ENCODE data around the gene REP15. TPM values are rescaled to one million over a fixed set of nuclear protein-coding genes. Genes with fewer than 3 reads are reported as not detected.
"Not testable (repeated sequence)": the region's sequence is repeated elsewhere in the genome, so short reads cannot be mapped to it uniquely, and the experiment has no call there.

The REP15 gene
- 8.2 TPM for total RNA-seq
- long read RNA-seq, result 0 reads

- no peak for ATAC-seq
- DNase-seq (ENCODE audit: missing footprints), result no peak
- intact Hi-C loops (cut with DNase I), result no loop called here
Measured at GRCh38 chr12:27696293-27696652, at the start of gene REP15. Gene REP15 (plus strand): TSS chr12:27696447. CDS start chr12:27696563, 116 bp downstream.

- ATAC-seq (no peak), DNase-seq (ENCODE audit: missing footprints) (no peak)
- intact Hi-C loops (cut with DNase I), result loop anchor here (2.0 kb wide), 1 partner anchor 225 kb away; no protein-coding TSS in a partner anchor
Measured at GRCh38 chr12:27650011-27650410, 46.2 kb upstream of the REP15 start.

- DNase-seq (ENCODE audit: missing footprints) (no peak), ATAC-seq (no peak)
- intact Hi-C loops (cut with DNase I), result loop anchor here (2.0 kb wide), 1 partner anchor 226 kb away; no protein-coding TSS in a partner anchor
Measured at GRCh38 chr12:27651201-27651600, 45.0 kb upstream of the REP15 start.

GRCh38 chr12:27652174-27652763, 44.0 kb upstream of the REP15 start:
- DNase-seq (ENCODE audit: missing footprints) (no peak), ATAC-seq (peak; percentile 80)
- intact Hi-C loops (cut with DNase I), result loop anchor here (2.0 kb wide), 2 partner anchors 127 to 321 kb away; partner anchors contain the start of gene PPFIBP1

GRCh38 chr12:27653661-27654060, 42.6 kb upstream of the REP15 start:
- DNase-seq (ENCODE audit: missing footprints) (no peak), ATAC-seq (no peak)
- intact Hi-C loops (cut with DNase I), result loop anchor here (2.0 kb wide), 2 partner anchors 129 to 323 kb away; partner anchors contain the start of gene PPFIBP1

GRCh38 chr12:27655476-27655875, 40.8 kb upstream of the REP15 start:
- ATAC-seq; DNase-seq (ENCODE audit: missing footprints); intact Hi-C loops (cut with DNase I): not testable (repeated sequence)

GRCh38 chr12:27657296-27657695, 39.0 kb upstream of the REP15 start:
- DNase-seq (ENCODE audit: missing footprints) (no peak), ATAC-seq (no peak)
- intact Hi-C loops (cut with DNase I), result no loop called here

GRCh38 chr12:27665704-27666103, 30.5 kb upstream of the REP15 start:
- DNase-seq (ENCODE audit: missing footprints) (no peak), ATAC-seq (no peak)
- intact Hi-C loops (cut with DNase I), result no loop called here

GRCh38 chr12:27666510-27666909, 29.7 kb upstream of the REP15 start:
- intact Hi-C loops (cut with DNase I), result no loop called here
- DNase-seq (ENCODE audit: missing footprints), result no peak
- no peak for ATAC-seq

GRCh38 chr12:27667540-27667939, 28.7 kb upstream of the REP15 start:
- ATAC-seq (peak; percentile 44), DNase-seq (ENCODE audit: missing footprints) (no peak)
- intact Hi-C loops (cut with DNase I), result no loop called here

GRCh38 chr12:27672051-27672450, 24.2 kb upstream of the REP15 start:
- ATAC-seq (no peak), DNase-seq (ENCODE audit: missing footprints) (no peak)
- intact Hi-C loops (cut with DNase I), result no loop called here

- intact Hi-C loops (cut with DNase I), result no loop called here
Measured at GRCh38 chr12:27672643-27673042, 23.6 kb upstream of the REP15 start.

GRCh38 chr12:27673101-27673718, 23.0 kb upstream of the REP15 start:
- ATAC-seq, result peak; percentile 70
- intact Hi-C loops (cut with DNase I), result no loop called here
- no peak for DNase-seq (ENCODE audit: missing footprints)

More at GRCh38 chr12:27672643-27673042, 23.6 kb upstream of the REP15 start:
- DNase-seq (ENCODE audit: missing footprints) (no peak), ATAC-seq (no peak)

GRCh38 chr12:27674989-27675388, 21.3 kb upstream of the REP15 start:
- ATAC-seq (no peak), DNase-seq (ENCODE audit: missing footprints) (no peak)
- intact Hi-C loops (cut with DNase I), result no loop called here

- intact Hi-C loops (cut with DNase I), result no loop called here
- ATAC-seq, result no peak
Measured at GRCh38 chr12:27680619-27681018, 15.6 kb upstream of the REP15 start.

GRCh38 chr12:27682534-27682933, 13.7 kb upstream of the REP15 start:
- ATAC-seq, result no peak

More at GRCh38 chr12:27680619-27681018, 15.6 kb upstream of the REP15 start:
- DNase-seq (ENCODE audit: missing footprints), result no peak

GRCh38 chr12:27685274-27685673, 11.0 kb upstream of the REP15 start:
- DNase-seq (ENCODE audit: missing footprints), result no peak
- intact Hi-C loops (cut with DNase I), result no loop called here
- ATAC-seq, result no peak

More at GRCh38 chr12:27682534-27682933, 13.7 kb upstream of the REP15 start:
- DNase-seq (ENCODE audit: missing footprints), result no peak
- intact Hi-C loops (cut with DNase I), result no loop called here

GRCh38 chr12:27686147-27686546, 10.1 kb upstream of the REP15 start:
- intact Hi-C loops (cut with DNase I), result no loop called here
- ATAC-seq, result no peak
- DNase-seq (ENCODE audit: missing footprints), result no peak

GRCh38 chr12:27688671-27689070, 7.6 kb upstream of the REP15 start:
- DNase-seq (ENCODE audit: missing footprints) (no peak), ATAC-seq (no peak)
- intact Hi-C loops (cut with DNase I), result no loop called here

- intact Hi-C loops (cut with DNase I), result no loop called here
- ATAC-seq (no peak), DNase-seq (ENCODE audit: missing footprints) (no peak)
Measured at GRCh38 chr12:27689558-27690180, 6.6 kb upstream of the REP15 start.

Data from Right ventricle myocardium inferior (tissue), 1 donor.